Astrocyte (in vitro differentiated cells and primary cell): ENCODE results near the gene MAS1.

Source experiments
- CTCF ChIP-seq: IDR thresholded peaks from 2 replicates; pipeline ENCODE4 v1.5.1; 2011; ENCODE audit warnings: low read depth, mild to moderate bottlenecking, inconsistent platforms, low read length, moderate library complexity; ENCODE audit not compliant: insufficient read depth
- EZH2 ChIP-seq: IDR thresholded peaks from 2 replicates; pipeline ENCODE4 v1.6.1; 2012; ENCODE audit warnings: mild to moderate bottlenecking, low read length, inconsistent platforms; ENCODE audit not compliant: insufficient read depth

GRCh38 chr6:159860482-159860881 lies 30.3 kb upstream of the MAS1 start:
- no peak for TF ChIP-seq EZH2
- no peak for TF ChIP-seq CTCF
